Lower lobe of right lung (tissue), 2 donors: ENCODE results near the gene BCL11B. TPM values are rescaled to one million over a fixed set of nuclear protein-coding genes. Genes with fewer than 3 reads are reported as not detected.
"Not testable (repeated sequence)": the region's sequence is repeated elsewhere in the genome, so short reads cannot be mapped to it uniquely, and the experiment has no call there.

Experiments used
- ATAC-seq, 2 donors: fragments of 200-7000 bp; cut with Tn5 transposase; one replicate each; pipeline ENCODE4 v1.9.1; 2020 to 2022; ENCODE audit warnings: mild to moderate bottlenecking in 2 of 2, moderate library complexity in 2 of 2
- DNase-seq: peaks from one replicate; pipeline ENCODE4 v3.0.0-alpha.2; 2020
- H3K27ac ChIP-seq: fragments of 200-600 bp; one replicate; pipeline ENCODE4 v1.8.0; 2022
- H3K27me3 ChIP-seq: fragments of 200-600 bp; one replicate; pipeline ENCODE4 v1.8.0; 2022; ENCODE audit warnings: low read depth
- H3K36me3 ChIP-seq: fragments of 200-600 bp; one replicate; pipeline ENCODE4 v1.8.0; 2022; ENCODE audit warnings: mild to moderate bottlenecking
- H3K4me1 ChIP-seq: fragments of 200-600 bp; one replicate; pipeline ENCODE4 v1.8.0; 2022
- H3K4me3 ChIP-seq: fragments of 200-600 bp; one replicate; pipeline ENCODE4 v1.8.0; 2022; ENCODE audit warnings: mild to moderate bottlenecking
- H3K9me3 ChIP-seq: fragments of 200-600 bp; one replicate; pipeline ENCODE4 v1.8.0; 2022
- intact Hi-C: fragments of 100-400 bp; cut with DNase I; formaldehyde crosslinking; loops from one replicate; pipeline ENCODE4 v1.11.0; 2022
- total RNA-seq: library from RNA; stranded (reverse); fragmentation: NEBNext Ultra II Directional; extraction: Animal tissue kit (Norgen Biotek cat#: 25700); gene quantifications from one replicate; pipeline ENCODE4 v1.2.1, GENCODE V29; 2021
- TF ChIP-seq, protein P1 (sequence below): fragments of 200-600 bp; IDR thresholded peaks from one replicate; pipeline ENCODE4 v1.8.0; 2022; ENCODE audit warnings: antibody characterized with exemption, mild to moderate bottlenecking
- donor health status: DM: no; HTN: yes; CAD: no; lungs with severe emphysema.

BCL11B gene
- total RNA-seq, 1 donor from 2014 or later, result 2.3 TPM

DNA sequence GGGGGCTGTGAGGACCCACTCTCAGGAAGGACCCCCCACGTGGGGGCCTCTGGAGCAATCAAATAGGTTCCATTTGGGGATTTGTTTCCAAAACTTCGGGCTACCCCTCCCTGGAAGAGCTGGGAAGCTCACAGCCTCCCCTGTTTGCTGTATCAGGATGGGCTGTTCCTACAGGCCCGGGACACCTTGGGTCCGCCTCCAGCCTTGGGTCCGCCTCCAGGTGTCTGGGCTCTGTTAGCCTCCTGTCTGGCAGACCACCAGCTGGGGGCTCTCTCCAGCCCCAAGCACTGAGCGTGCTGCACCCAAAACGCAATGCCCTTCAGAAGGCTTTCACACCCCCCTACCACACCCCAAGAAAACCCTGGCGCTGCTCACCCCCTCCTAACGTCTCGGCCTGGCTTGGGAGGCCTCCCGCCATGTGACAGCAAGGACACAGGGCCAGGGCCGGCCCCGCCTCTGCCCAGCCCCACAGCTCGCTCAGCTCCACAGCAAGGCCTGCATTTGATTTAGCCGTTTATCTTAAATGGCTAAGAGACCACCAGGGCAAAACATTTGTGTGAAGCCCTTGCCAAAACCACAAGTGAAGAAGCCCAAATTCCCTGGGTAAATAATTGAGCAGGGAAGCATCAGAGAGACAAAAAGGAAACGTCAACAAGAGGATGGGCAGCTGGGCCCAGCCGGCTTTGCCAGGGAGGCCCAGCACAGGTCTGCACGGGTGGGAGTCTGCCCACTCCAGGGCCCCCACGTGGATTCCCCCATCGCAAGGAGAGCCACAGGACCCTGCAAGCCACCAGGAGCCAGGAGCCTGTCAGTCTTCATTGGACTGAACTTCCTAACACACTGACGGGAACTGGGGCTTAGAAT, 39.9 kb downstream of the BCL11B start:
- DNase-seq (peak; percentile 23), ATAC-seq (peak; percentile 12 to 27)
- Histone ChIP-seq H3K4me1 (peaks cover 4% of the 10 kb centered on the region), H3K36me3 (no peaks in the 10 kb centered on the region), H3K9me3 (peaks cover 12% of the 10 kb centered on the region), H3K27me3 (peaks cover 32% of the 10 kb centered on the region), H3K27ac (no peak overlapping the region), H3K4me3 (no peak overlapping the region)
- intact Hi-C loops, result no loop called here
- TF ChIP-seq, protein P1, sequence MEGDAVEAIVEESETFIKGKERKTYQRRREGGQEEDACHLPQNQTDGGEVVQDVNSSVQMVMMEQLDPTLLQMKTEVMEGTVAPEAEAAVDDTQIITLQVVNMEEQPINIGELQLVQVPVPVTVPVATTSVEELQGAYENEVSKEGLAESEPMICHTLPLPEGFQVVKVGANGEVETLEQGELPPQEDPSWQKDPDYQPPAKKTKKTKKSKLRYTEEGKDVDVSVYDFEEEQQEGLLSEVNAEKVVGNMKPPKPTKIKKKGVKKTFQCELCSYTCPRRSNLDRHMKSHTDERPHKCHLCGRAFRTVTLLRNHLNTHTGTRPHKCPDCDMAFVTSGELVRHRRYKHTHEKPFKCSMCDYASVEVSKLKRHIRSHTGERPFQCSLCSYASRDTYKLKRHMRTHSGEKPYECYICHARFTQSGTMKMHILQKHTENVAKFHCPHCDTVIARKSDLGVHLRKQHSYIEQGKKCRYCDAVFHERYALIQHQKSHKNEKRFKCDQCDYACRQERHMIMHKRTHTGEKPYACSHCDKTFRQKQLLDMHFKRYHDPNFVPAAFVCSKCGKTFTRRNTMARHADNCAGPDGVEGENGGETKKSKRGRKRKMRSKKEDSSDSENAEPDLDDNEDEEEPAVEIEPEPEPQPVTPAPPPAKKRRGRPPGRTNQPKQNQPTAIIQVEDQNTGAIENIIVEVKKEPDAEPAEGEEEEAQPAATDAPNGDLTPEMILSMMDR, result no peak

DNA sequence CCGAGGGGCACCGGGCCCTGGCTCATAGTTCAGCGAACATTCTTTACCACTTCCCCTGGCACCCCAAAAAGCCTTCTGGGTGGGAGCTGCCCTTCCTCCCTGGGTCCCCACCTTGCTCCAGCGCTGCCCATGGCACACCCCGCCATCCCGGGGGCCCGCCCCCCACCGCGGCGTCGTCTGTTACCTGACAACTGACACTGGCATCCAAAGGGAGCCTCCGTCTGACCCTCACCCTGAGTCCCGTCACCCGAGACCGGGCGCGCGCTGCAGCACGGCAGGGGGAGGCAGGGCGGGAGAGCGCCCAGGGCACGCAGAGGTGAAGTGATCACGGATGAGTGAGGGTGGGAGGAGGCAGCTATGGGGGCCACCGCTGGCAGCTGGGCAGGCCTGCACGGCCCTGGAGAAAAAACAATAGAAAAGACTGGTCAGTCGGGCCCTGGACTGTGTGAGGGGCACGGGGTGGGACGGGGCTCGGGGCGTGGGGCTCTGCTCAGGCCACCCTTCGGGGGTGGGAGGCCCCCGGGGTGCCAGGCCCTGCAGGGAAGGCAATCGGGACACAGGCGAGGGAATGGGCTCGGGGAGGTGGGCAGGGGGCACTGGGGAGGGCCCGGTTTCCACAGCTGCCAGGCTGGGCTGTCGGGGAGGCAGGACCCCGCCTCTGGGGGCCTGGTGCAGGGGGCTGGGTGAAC, 40.7 kb downstream of the BCL11B start:
- Histone ChIP-seq H3K36me3 (no peaks in the 10 kb centered on the region), H3K27me3 (peaks cover 29% of the 10 kb centered on the region), H3K9me3 (peaks cover 12% of the 10 kb centered on the region), H3K27ac (no peak overlapping the region), H3K4me3 (no peak overlapping the region), H3K4me1 (peaks cover 4% of the 10 kb centered on the region)
- TF ChIP-seq, protein P1, result no peak
- DNase-seq (peak; percentile 37), ATAC-seq (no peak)
- intact Hi-C loops, result no loop called here

- no peak overlapping the region for H3K4me3 ChIP-seq
- peaks cover 7% of the 10 kb centered on the region for H3K9me3 ChIP-seq
- ATAC-seq (peak; percentile 33 to 52), DNase-seq (peak; percentile 44)
- no peaks in the 10 kb centered on the region for H3K36me3 ChIP-seq
- TF ChIP-seq, protein P1, result no peak
- peaks cover 4% of the 10 kb centered on the region for H3K4me1 ChIP-seq
- no peak overlapping the region for H3K27ac ChIP-seq
- peaks cover 29% of the 10 kb centered on the region for H3K27me3 ChIP-seq
- intact Hi-C loops, result no loop called here
Measured at GRCh38 chr14:99230208-99231151, 41.5 kb downstream of the BCL11B start.

GRCh38 chr14:99229654-99230207, 42.3 kb downstream of the BCL11B start:
- Histone ChIP-seq H3K9me3 (no peaks in the 10 kb centered on the region), H3K27ac (no peak overlapping the region), H3K4me3 (no peak overlapping the region), H3K27me3 (peaks cover 29% of the 10 kb centered on the region), H3K4me1 (peaks cover 4% of the 10 kb centered on the region), H3K36me3 (no peaks in the 10 kb centered on the region)
- intact Hi-C loops, result no loop called here
- TF ChIP-seq, protein P1, result no peak
- ATAC-seq (peak in 1 of 2 donors; percentile 9), DNase-seq (no peak)

DNA sequence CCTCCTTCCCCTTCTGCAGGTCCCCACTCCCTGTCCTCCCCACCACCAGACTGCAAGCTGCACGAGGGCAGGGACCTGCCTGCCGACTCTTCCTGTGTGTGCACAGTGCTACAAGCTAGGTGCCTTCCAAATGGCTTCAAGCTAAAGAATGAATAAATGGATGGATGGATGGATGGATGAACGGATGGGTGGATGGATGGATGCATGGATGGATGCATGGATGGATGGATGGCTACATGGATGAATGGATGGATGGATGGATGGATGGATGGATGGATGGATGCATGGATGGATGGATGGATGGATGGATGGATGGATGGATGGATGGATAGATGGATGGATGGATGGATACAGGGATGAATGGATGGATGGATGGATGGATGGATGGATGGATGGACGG, 43.2 kb downstream of the BCL11B start:
- H3K4me1 ChIP-seq, H3K36me3 ChIP-seq, H3K4me3 ChIP-seq, DNase-seq, H3K9me3 ChIP-seq, ATAC-seq, intact Hi-C loops, H3K27ac ChIP-seq: not testable (repeated sequence)
- peaks cover 29% of the 10 kb centered on the region for H3K27me3 ChIP-seq
